Dedifferentiated amniotic fluid mesenchymal stem cell (primary cell): ENCODE data around the gene L3MBTL2.
"Not testable (repeated sequence)": the region's sequence is repeated elsewhere in the genome, so short reads cannot be mapped to it uniquely, and the experiment has no call there.

Experiments
- DNase-seq: peaks from one replicate; pipeline ENCODE4 v3.0.0-alpha.2; 2016; ENCODE audit errors: extremely low spot score

The L3MBTL2 gene

GRCh38 chr22:41241133-41241676, 36.1 kb downstream of the L3MBTL2 start:
- DNase-seq, result no peak

DNA sequence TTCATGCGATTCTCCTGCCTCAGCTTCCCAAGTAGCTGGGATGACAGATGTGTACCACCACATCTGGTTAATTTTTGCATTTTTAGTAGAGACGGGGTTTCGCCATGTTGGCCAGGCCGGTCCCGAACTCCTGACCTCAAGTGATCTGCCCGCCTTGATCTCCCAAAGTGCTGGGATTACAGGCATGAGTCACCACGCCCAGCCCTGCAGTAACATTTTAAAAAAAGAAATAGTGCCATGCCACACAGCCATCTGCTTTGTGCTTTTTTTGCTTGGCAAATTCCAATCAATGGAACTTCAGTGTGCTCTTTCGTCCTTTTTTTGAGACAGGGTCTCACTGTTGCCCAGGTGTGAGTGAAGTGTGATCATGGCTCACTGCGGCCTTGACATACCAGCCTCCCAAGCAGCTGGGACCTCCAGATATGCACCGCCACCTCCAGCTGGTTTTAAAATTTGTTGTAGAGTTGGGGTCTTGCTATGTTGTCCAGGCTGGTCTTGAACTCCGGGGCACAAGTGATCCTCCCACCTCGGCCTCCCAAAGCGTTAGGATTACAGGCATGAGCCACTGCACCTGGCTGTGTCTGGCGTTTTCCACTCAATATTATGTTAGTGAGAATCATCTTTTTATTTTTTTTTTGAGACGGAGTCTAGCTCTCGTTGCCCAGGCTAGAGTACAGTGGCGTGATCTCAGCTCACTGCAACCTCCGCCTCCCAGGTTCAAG, 37.4 kb downstream of the L3MBTL2 start:
- no peak for DNase-seq

- DNase-seq, result no peak
Observed at GRCh38 chr22:41243361-41243760, 38.2 kb downstream of the L3MBTL2 start.

DNA sequence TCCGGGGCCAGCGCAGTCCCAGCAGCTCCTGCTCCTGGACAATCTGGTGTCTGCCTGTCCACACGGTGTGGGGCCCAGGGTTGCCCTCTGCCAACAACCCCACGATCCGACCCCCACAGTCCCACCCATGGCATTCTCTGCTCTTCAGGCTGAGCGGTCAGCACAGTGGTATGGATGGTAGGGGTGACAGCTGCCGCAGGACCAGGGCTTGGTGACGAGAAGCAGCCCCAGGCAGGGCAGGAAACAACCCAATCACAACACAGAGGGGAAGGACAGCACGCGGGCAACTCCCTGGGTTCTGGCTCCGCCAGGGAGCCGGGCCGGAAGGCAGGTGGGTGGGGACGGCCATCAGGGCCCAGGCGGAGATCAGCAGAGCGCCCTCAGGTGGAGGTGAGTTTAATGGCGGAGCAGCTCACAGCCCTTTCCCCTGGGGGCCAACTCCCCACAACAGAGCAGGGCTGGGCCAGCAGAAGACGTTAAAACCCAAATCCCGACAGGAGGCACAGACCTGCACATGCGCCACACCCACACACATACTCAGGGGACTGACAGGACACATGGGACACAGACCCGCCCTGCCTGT, 40.9 kb downstream of the L3MBTL2 start:
- no peak for DNase-seq

- no peak for DNase-seq
Observed at GRCh38 chr22:41247703-41248102, 42.6 kb downstream of the L3MBTL2 start.

- DNase-seq, result no peak
Observed at GRCh38 chr22:41248314-41248713, 43.2 kb downstream of the L3MBTL2 start.

DNA sequence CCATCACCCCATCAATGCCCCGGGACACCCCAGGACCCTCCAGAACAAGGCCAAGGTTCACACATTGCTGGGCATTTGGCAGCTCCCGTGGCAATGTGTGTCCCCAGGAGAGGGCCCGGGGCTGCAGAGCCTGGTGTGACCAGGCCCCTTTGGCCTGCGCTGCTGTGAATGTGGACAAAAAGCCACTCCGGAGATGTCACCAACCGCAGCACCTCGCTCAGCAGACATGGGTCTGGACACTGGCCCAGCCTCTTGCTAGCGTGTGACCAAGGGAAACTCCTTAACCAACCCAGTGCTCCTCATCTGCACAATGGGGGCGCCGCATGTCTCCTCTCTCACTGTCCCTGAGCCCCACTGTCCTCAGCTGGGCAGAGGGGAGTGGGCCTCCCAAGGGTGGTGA, 43.6 kb downstream of the L3MBTL2 start:
- no peak for DNase-seq

GRCh38 chr22:41249442-41249841, 44.3 kb downstream of the L3MBTL2 start:
- no peak for DNase-seq

DNA sequence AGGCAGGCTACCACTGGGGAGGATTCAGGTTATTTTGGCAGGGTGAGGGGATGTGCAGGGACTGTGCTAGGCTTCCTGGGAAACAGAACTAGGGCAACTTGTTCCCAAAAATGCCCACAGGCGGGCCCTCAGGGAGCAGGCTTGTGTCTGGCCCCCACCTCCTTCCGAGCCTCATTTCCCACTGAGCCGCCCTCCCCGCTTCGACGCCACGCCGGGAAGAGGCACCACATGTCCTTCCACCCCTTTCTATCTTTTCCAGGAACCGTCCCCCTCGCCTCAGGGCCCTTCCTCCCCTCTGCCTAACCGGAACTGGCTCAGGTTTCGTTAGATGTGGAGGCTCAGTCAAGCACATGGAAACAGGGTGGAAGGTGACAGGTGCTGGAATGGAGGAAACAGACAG, 45.0 kb downstream of the L3MBTL2 start:
- no peak for DNase-seq

DNA sequence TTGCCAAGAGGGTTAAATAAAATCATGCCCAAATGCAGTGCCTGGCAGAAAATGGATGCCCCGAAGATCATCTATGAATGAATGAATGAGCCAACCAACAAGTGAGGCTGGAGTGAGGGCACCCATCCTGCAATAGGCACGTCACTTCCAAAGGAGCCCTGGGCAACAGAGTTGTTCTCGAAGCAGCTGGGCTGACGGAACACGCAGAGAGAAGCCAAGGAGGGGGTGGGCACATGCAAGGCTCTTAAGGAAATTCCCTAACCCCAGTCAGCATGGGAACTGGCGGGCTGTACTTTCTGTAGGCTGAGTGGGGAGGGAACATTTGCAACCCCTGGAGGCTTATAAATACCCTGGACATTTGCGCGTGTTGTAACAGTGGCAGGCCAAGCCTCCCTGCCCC, 47.3 kb downstream of the L3MBTL2 start:
- no peak for DNase-seq

GRCh38 chr22:41254230-41254629, 49.1 kb downstream of the L3MBTL2 start:
- no peak for DNase-seq

GRCh38 chr22:41256254-41257253, 51.4 kb downstream of the L3MBTL2 start:
- DNase-seq, result peak; percentile 60

DNA sequence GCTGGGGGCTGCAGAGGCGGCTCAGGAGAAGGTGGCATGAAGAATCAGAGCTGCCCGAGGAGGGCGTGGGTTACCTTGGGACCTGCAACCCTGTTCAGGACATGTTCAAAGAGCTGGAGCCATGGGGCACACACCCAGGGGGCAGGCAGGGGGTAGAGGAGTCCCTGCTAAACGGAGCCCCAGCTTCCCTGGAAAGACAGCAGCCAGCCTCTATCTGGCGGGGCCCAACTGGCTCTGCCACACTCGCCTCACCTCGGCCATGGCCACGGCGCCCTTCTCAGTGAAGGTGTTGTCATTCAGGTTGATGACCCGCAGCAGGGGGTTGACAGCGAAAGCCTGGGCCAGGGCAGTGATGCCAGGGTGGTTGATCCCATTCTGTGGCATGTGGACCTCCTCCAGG, 52.6 kb downstream of the L3MBTL2 start:
- DNase-seq, result no peak

- not testable (repeated sequence) for DNase-seq
Observed at GRCh38 chr22:41259756-41260155, 54.6 kb downstream of the L3MBTL2 start.

GRCh38 chr22:41260871-41261270, 55.8 kb downstream of the L3MBTL2 start:
- DNase-seq, result no peak

- DNase-seq, result no peak
Observed at GRCh38 chr22:41261541-41262249, 56.6 kb downstream of the L3MBTL2 start.

DNA sequence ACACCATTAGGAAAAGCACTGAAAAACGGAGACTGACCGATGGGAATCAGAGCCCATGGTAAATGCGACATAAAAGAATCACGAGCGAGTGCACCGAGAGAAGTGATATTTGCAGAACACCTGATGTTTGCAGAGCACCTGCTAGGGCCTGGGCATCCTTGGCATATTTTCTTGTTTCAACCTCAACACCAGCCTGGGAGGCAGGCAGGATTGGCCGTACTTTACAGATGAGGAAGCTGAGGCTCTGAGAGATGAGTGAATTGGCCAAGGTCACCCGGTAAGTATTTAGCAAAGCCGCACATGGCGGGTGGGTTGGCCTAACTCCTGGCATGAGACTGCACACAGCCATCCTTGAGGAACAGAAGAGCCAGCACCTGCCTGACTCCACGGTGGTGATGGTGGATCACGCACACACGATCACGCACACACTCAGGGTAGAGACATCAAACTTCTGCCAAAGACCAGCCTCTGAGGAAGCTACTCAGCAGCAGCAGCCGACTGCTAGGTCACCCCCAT, 57.2 kb downstream of the L3MBTL2 start:
- no peak for DNase-seq

- peak; percentile 18 for DNase-seq
Observed at GRCh38 chr22:41263704-41264103, 58.6 kb downstream of the L3MBTL2 start.

GRCh38 chr22:41264408-41264941, 59.4 kb downstream of the L3MBTL2 start:
- DNase-seq, result no peak

GRCh38 chr22:41267958-41268357, 62.8 kb downstream of the L3MBTL2 start:
- no peak for DNase-seq

- no peak for DNase-seq
Observed at GRCh38 chr22:41271787-41272186, 66.7 kb downstream of the L3MBTL2 start.
